Retina (tissue), 1 donor: ENCODE results near the gene CUX1.
"Not testable (repeated sequence)": the region's sequence is repeated elsewhere in the genome, so short reads cannot be mapped to it uniquely, and the experiment has no call there.

Source experiments
- DNase-seq: peaks from one replicate; pipeline ENCODE4 v3.0.0-alpha.2; 2016

The CUX1 gene

GRCh38 chr7:101989101-101989500 lies 171.7 kb downstream of the CUX1 start:
- DNase-seq = no peak

DNA sequence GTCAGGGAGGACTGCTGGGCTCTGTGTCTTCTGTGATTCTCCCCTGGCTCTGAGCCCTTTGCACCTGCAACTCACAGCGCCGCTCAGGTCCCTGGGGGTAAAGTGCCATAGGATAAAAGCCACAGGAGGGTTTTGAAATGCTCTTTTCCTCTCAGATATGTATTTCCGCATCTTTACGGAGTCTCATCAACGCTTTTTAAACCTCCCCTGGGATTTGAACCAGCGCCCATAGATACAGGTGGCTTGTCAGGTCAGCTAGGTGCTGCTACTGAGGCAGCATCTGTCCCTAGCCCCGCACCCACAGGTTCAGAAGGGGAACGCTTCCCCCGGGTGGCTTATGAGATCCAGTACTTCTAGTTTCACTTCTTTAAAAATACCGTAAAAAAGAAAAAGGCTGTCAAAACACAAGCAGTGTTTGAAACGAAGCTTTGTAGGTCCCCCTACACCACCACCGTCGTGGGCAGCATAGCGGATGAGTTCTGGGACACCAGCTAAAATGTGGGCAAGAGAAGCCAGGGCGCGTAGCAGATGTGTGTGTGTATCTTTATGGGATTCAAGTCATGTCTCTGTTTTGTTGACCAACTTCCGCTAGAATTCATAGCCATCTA lies 173.5 kb downstream of the CUX1 start:
- DNase-seq = no peak

DNA sequence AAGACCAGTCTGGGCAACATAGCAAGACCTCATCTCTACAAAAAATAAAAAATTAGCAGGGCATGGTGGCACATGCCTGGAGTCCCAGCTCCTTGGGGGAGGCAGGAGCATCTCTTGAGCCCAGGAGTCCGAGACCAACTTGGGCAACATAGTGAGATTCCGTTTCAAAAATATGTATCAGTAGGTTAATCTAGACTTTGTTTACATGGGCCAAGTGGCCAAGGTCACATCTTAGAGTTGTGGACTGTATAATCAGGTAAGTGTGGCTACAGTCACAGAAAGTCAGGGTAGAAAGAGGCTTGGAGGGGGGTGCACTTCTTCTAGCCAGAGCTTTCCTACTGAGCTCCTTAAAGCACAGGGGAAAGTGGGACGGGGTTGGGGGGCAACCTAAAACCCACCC lies 174.4 kb downstream of the CUX1 start:
- no peak for DNase-seq

GRCh38 chr7:101993311-101993710 lies 175.9 kb downstream of the CUX1 start:
- no peak for DNase-seq

GRCh38 chr7:101995121-101995520 lies 177.7 kb downstream of the CUX1 start:
- no peak for DNase-seq

GRCh38 chr7:101996131-101996691 lies 178.8 kb downstream of the CUX1 start:
- no peak for DNase-seq

DNA sequence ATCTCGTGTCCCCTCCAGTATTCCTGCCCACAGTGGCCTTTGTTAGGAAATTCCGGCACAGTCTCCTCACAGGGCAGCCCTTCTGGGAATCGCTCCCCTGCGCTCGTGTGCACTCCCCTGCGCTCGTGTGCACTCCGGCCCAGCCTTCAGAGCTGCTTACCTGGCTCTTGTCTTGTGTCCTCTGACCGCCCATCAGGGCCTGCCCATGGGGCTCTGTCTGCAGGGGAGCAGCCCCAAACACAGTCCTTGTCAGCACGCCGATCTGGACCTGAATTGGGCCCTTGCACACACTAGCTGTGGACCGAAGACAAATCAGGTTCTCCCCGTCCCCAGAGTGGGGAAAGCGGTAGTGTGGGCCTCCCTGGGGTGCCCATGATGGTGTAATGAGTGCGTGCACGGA lies 179.4 kb downstream of the CUX1 start:
- no peak for DNase-seq

GRCh38 chr7:101998029-101998905 lies 180.8 kb downstream of the CUX1 start:
- no peak for DNase-seq

DNA sequence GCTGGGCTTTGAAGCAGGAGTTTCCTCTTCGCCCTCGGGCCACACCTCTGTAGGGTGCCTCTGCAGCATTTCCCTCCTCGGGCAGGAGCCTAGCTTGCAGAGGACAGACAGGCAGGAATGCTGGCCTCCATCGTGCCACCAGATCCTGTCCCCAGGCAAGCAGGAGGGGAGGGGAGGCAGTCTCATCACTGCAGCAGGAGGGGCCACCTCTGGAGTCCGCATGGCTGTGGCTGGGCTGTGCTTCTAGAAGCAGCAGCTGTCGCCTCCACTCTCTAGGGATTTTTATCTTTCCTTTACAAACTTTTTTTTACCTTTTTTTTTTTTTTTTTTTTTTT lies 181.4 kb downstream of the CUX1 start:
- DNase-seq = peak; percentile 45

GRCh38 chr7:101999393-101999792 lies 182.0 kb downstream of the CUX1 start:
- DNase-seq = peak; percentile 56

DNA sequence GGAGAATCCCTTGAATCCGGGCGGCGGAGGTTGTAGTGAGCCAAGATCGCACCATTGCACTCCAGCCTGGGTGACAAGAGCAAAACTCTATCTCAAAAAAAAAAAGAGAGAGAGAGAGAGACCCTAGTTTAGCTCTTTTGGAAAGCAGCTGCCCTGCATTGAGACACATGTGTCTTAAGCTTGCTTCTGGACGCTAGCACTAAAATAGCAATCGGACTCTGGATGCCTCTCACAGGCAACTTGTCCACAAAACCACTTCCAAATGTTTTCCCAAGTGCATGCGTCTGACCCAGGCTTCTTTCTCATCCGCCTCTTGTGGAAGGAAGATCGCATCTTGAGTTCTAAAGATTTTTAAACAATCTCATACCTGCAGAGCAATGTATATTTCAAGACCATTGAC lies 182.7 kb downstream of the CUX1 start:
- DNase-seq = no peak

DNA sequence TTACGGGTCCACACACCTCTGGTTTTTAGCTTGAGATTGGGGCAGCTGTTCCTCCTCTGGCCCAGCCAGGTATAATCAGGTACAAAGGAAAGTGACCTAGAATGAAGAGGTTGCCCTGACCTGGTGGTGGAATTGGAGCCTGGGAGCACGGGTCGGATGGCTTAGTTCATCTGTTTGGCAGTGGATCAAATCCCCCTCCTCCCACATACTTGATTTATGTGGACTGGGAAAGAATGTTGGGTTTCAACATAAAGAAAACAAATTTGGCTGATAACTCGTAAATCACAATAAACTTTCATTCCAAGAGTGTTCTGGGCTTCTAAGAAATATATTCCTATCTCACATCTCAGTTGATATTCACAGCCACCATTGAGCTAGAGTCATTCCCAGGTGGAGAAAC lies 186.8 kb downstream of the CUX1 start:
- DNase-seq = no peak

DNA sequence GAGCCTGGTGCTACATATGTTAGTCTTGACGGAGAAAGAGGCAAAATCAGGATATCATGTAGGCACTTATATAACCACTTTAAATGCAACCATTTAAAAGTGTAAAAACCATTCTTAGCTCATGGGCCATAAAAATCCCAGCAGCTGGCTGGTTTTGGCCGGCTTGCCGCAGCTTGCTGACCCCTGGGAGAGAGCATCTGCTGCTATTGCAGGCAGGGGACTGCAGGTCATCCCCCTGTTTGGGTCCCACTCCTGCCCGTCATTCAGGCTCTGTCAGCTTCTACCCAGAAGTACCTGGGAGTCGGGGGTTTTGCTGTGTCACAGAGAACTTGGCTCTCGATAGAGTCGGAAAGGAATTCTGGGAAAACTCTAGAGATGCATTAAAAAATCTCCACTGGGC lies 187.4 kb downstream of the CUX1 start:
- no peak for DNase-seq

- no peak for DNase-seq
These were observed 188.6 kb downstream of the CUX1 start for GRCh38 chr7:102005933-102006480.

DNA sequence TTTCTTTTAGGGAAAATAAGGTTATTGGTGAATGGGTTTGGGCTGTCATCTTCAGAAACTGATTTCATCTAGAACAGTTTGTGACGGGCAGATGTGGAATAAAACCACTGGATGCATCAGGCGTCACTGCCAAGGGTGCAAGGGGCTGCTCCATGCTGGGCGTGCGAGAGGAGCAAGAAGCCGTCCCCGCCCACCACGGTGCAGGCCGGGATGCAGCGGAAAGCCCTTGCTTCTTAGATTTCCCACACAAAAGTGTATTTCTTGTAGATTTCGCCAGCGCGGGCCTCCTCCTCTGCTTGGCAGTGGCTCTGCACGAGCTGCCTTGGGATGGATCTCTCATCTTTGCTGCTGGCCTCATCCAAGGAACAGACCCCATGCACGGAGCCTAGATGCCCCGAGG lies 189.3 kb downstream of the CUX1 start:
- DNase-seq = no peak

DNA sequence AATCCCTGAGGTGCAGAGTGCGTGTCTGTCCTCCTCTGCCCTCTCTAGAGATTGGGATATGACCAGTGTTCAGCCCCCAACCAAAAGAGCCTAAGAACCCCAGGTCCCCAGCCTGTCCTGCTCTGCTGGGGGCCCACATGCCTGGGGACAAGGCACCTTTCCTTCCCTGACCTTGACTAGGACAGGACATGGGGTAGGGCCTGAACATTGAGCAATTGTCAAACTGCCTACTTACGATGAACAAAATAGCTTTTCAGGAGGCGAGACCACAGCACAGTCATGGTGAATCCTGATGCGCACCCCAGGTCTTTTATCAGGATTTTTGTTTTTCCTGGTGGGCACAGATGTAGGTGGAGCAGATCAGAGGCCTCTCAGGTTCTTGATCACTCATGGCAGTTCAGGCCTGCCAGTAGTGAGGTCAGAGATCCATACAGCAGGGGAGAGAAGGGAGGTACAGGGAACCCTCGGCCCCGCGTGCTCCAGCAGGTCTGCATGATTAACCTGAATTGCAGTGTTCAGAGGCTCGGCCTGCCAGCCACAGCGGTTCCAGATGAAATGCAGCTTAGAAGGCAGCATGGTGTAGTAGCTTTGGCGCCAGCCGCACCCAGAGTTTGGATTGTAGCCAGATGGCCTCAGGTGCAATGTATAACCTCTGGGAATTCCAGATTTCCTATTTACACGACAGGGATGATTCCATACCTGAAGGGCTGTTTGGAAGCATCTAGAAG lies 191.3 kb downstream of the CUX1 start:
- no peak for DNase-seq

DNA sequence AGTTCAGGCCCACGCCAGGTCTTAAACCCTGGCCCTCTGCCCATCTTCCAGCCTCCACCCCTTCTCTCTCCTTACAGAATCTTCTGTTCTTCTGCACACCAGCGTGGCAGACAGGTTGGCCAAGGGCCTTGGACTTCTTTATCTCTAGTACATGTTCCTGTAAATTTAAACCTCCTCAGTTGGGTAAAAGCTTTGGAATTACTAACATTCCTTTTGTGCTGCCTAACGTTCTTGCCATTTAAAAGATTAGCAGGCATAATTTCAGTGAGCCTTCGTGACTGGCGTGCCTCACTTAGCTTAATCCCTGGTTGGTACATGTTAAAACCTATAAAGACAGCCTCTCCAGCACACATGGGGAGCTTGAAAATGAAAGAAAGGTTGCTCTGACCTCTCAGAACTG lies 192.2 kb downstream of the CUX1 start:
- no peak for DNase-seq

GRCh38 chr7:102012112-102012830 lies 194.8 kb downstream of the CUX1 start:
- not testable (repeated sequence) for DNase-seq

- DNase-seq = no peak
These were observed 195.6 kb downstream of the CUX1 start for GRCh38 chr7:102012941-102013461.

DNA sequence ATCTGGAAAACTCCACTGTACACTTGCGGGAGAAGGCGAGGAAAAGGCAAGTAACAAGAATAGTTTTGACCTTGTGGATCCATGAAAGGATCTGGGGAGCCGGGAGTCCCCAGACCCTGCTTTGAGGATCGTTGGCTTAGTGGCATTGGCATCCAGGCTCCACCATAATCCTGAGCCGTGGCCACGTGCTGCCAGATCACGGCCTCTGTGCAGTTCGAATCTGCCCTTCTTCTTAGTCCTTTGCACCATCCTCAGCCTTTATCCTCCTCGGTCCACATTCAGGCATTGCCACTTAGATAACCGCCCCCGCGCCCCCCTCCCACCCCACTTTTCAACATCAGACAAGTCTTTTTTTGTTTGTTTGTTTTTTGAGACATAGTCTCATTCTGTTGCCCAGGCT lies 201.4 kb downstream of the CUX1 start:
- DNase-seq = no peak

GRCh38 chr7:102019461-102019860 lies 202.0 kb downstream of the CUX1 start:
- DNase-seq = no peak

DNA sequence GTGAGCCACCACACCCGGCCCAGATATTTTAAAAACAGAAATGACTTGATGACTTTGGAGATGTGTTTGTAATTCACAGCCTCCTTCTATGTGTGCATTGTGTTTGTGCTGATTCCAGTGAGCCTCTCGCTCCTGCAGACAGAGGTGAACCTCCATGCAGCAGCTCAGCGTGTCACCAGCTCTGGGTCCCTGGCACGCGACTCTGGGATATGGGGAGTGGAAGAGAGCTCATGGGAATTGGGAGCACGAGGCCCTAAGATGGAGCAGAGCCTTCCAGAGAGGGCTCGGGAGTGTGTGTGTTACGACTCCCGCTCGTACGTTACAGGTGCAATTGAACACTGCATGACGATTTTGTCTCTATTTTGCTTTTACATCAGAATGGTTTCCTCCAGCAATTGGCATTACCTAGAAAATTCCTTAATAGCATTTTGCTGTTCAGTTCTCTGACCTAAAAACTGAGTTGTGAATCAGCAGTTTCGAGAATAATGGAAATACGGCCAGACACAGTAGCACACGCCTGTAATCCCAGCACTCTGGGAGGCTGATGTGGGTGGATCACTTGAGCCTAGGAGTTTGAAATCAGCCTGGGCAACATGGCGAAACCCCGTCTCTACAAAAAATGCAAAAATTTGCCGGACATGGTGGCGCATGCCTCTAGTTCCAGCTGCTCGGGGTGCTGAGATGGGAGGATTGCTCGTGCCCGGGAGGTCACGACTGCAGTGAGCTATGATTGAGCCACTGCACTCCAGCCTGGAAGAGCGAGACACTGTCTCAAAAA lies 204.6 kb downstream of the CUX1 start:
- no peak for DNase-seq
